OCI-LY3 (cell line): ENCODE results near the gene ANKRD11.

ENCODE experiments used
- H2AFZ ChIP-seq: fragments of 200-600, 300-600 bp; shearing (Covaris generic); 2 replicates; pipeline ENCODE4 v1.6.0; 2014; ENCODE audit warnings: antibody characterized with exemption, low read depth, low read length
- H3K27ac ChIP-seq: fragments of 200-600, 300-600 bp; sonication (generic); 2 replicates; pipeline ENCODE4 v1.5.1; 2014; ENCODE audit warnings: mild to moderate bottlenecking, low read length, moderate library complexity, mixed read lengths
- H3K27me3 ChIP-seq: fragments of 200-600, 300-600 bp; sonication (generic); 2 replicates; pipeline ENCODE4 v1.6.1; 2014; ENCODE audit warnings: low read depth, low read length, mixed read lengths
- H3K36me3 ChIP-seq: fragments of 200-600, 300-600 bp; sonication (generic); replicated peaks from 2 replicates; pipeline ENCODE3; 2014; ENCODE audit warnings: low read depth, low read length, mixed read lengths
- H3K4me1 ChIP-seq: fragments of 300-600, 200-600 bp; sonication (generic); 2 replicates; pipeline ENCODE4 v1.6.1; 2014; ENCODE audit warnings: low read length, mixed read lengths
- H3K4me2 ChIP-seq: fragments of 200-600, 300-600 bp; sonication (generic); 2 replicates; pipeline ENCODE4 v1.6.1; 2014; ENCODE audit warnings: low read length, mixed read lengths
- H3K4me3 ChIP-seq: fragments of 300-600, 200-600 bp; sonication (generic); 2 replicates; pipeline ENCODE4 v1.5.1; 2014; ENCODE audit warnings: antibody characterized with exemption, mild to moderate bottlenecking, low read length, moderate library complexity
- H3K79me2 ChIP-seq: fragments of 300-600, 200-600 bp; shearing (Covaris generic); 2 replicates; pipeline ENCODE4 v1.6.1; 2014; ENCODE audit warnings: mild to moderate bottlenecking, low read length, mixed read lengths
- H3K9ac ChIP-seq: fragments of 300-600, 200-600 bp; shearing (Covaris generic); 2 replicates; pipeline ENCODE4 v1.6.0; 2014; ENCODE audit warnings: mild to moderate bottlenecking, low read length, moderate library complexity
- H3K9me3 ChIP-seq: fragments of 200-600, 300-600 bp; shearing (Covaris generic); 2 replicates; pipeline ENCODE4 v1.6.1; 2014; ENCODE audit warnings: low read length, mixed read lengths; ENCODE audit not compliant: insufficient read depth
- H4K20me1 ChIP-seq: fragments of 200-600, 300-600 bp; sonication (generic); 2 replicates; pipeline ENCODE4 v1.6.1; 2016; ENCODE audit warnings: low read length, mixed read lengths; ENCODE audit not compliant: insufficient read depth
- CTCF ChIP-seq: fragments of 200-600, 300-600 bp; sonication (generic); IDR thresholded peaks from 2 replicates; pipeline ENCODE4 v1.5.1; 2014; ENCODE audit warnings: antibody characterized with exemption, low read length, low read depth
- EZH2phosphoT487 ChIP-seq: fragments of 200-600 bp; shearing (Covaris generic); IDR thresholded peaks from 2 replicates; pipeline ENCODE4 v1.6.1; 2018; ENCODE audit warnings: antibody characterized with exemption, mixed run types, low read depth

The ANKRD11 gene

DNA sequence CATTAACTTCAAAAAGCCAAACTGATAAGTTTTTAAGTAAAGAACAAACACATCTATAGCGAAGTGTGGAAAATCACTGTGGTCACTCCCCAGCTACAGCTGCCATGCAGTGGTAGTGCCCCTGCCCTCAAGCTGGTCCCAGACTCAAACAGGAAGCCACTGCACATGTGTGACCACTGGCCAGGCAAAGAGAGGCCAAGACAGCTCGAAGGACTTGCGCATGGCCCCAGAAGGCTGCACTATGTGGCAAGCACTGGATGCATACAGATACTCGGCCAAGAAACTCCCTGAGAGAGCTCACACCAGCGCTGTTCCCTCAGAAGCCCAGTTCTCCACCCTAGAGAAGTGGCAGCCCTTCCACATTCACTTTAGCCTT is 82.4 kb downstream of the ANKRD11 start:
- Histone ChIP-seq H4K20me1 (peaks cover 96% of the 10 kb centered on the region), H3K4me1 (no peaks in the 10 kb centered on the region), H3K27me3 (no peaks in the 10 kb centered on the region), H3K36me3 (no peaks in the 10 kb centered on the region), H3K4me2 (no peak overlapping the region), H3K9ac (no peak overlapping the region), H3K9me3 (no peaks in the 10 kb centered on the region), H3K27ac (no peak overlapping the region), H2AFZ (no peak overlapping the region), H3K4me3 (no peak overlapping the region), H3K79me2 (peaks cover 100% of the 10 kb centered on the region)
- TF ChIP-seq EZH2phosphoT487 (no peak), CTCF (no peak)

DNA sequence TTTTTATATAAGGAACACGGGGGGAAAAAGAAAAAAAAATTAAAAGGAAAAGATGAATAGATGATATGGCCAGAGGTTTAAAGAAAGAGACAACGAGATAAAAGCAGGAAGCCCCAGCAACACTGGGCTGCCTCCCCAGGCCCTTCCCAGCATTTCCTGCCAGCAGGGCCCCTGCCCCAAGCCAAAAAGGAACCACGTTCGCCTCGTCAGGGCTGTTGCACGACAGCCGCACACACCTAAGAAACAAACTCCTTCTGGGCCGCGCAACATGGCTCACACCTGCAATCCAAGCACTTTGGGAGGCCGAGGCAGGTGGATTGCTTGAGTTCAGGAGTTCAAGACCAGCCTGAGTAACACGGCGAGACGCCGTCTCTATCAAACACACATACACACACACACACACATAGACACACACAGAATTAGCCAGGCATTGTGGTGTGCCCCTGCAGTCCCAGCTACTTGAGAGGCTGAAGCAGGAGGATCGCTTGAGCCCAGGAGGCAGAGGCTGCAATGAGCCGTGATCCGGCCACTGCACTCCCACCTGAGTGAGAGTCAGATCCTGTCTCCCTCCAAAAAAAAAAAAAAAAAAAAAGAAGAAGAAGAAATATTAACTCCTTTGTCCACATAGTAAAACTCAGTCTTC is 83.0 kb downstream of the ANKRD11 start:
- H3K4me1 ChIP-seq = no peaks in the 10 kb centered on the region
- TF ChIP-seq EZH2phosphoT487 (no peak), CTCF (no peak)
- H3K27me3 ChIP-seq = no peaks in the 10 kb centered on the region
- no peaks in the 10 kb centered on the region for H3K36me3 ChIP-seq
- no peak overlapping the region for H2AFZ ChIP-seq
- no peak overlapping the region for H3K4me3 ChIP-seq
- H3K9ac ChIP-seq = no peak overlapping the region
- no peak overlapping the region for H3K27ac ChIP-seq
- no peaks in the 10 kb centered on the region for H3K9me3 ChIP-seq
- H3K79me2 ChIP-seq = peaks cover 100% of the 10 kb centered on the region
- no peak overlapping the region for H3K4me2 ChIP-seq
- peaks cover 95% of the 10 kb centered on the region for H4K20me1 ChIP-seq

DNA sequence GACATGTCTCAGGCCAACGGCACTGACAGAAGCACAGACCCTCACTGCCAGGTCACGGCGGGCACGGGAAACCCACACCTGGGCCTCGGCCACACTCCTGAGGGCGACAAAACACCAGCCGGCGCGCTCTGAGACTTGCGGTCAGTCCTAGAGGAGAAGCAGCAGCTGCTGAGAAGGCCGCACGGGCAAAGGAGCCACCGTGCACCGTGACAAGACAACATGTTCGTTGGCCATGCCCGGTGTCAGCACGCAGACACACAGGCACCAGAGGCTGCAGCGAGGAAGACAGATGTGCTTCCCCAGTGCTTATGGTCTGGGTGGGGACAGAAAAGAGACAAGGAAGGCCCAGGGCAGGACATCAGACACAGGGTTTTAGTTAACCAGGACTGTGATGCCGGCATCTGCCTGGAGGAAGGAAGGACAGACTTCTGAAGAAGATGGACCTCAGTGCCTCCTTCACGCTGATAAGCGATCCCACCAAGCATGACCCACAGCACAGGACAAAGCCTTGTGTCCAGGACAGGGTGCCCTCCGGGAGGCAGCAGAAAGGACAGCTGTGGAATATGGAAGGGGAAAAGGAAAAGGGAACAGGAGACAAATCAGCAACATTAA is 84.0 kb downstream of the ANKRD11 start:
- Histone ChIP-seq H3K9me3 (no peaks in the 10 kb centered on the region), H3K79me2 (peaks cover 100% of the 10 kb centered on the region), H3K36me3 (no peaks in the 10 kb centered on the region), H3K4me2 (no peak overlapping the region), H3K27ac (no peak overlapping the region), H3K4me1 (no peaks in the 10 kb centered on the region), H4K20me1 (peaks cover 97% of the 10 kb centered on the region), H2AFZ (no peak overlapping the region), H3K27me3 (no peaks in the 10 kb centered on the region), H3K4me3 (no peak overlapping the region), H3K9ac (no peak overlapping the region)
- no peak for TF ChIP-seq CTCF
- TF ChIP-seq EZH2phosphoT487 = no peak

DNA sequence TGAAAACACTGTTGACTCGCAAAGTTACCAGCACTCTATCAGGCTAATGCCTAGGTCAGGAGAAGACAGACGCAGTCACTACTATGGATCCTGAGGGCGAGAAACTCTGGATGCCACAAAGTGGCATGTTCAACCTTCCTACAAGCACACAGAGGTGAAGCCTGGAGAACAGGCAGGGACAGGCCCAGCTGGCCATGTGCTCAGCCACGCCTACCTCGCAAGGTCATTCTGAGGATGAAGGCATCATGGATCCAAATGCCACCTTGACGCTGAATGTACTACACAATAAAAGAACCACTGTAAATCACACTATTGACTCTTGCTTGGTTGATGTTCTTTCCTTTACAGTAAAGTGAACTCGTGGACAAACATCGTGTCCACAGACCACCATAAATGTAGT is 85.8 kb downstream of the ANKRD11 start:
- Histone ChIP-seq H3K27me3 (no peaks in the 10 kb centered on the region), H3K4me3 (no peak overlapping the region), H3K4me1 (no peaks in the 10 kb centered on the region), H2AFZ (no peak overlapping the region), H3K79me2 (peaks cover 93% of the 10 kb centered on the region), H3K4me2 (no peak overlapping the region), H3K9me3 (no peaks in the 10 kb centered on the region), H4K20me1 (peaks cover 87% of the 10 kb centered on the region), H3K27ac (no peak overlapping the region), H3K36me3 (no peaks in the 10 kb centered on the region), H3K9ac (no peak overlapping the region)
- TF ChIP-seq EZH2phosphoT487 (no peak), CTCF (no peak)
